GM19438 (cell line): ENCODE data around the gene PSRC1.
"Not testable (repeated sequence)": the region's sequence is repeated elsewhere in the genome, so short reads cannot be mapped to it uniquely, and the experiment has no call there.

Experiments
- ATAC-seq: cut with Tn5 transposase; IDR thresholded peaks from one replicate; pipeline ENCODE4 v1.9.1; 2021; ENCODE audit warnings: low read depth; ENCODE audit not compliant: unreplicated experiment

Gene PSRC1

GRCh38 chr1:109282952-109283747 is at the start of gene PSRC1:
PSRC1 (minus strand) TSS chr1:109283145.
- ATAC-seq: peak; percentile 94

GRCh38 chr1:109331113-109331512 is 48.2 kb upstream of the PSRC1 start:
- ATAC-seq: no peak

GRCh38 chr1:109327285-109327684 is 44.3 kb upstream of the PSRC1 start:
- ATAC-seq: no peak

GRCh38 chr1:109322974-109323373 is 40.0 kb upstream of the PSRC1 start:
- ATAC-seq: no peak

- ATAC-seq: no peak
Measured at GRCh38 chr1:109319114-109319513, 36.2 kb upstream of the PSRC1 start.

GRCh38 chr1:109316506-109316905 is 33.6 kb upstream of the PSRC1 start:
- ATAC-seq: no peak

- ATAC-seq: no peak
Measured at GRCh38 chr1:109315288-109315687, 32.3 kb upstream of the PSRC1 start.

- ATAC-seq: no peak
Measured at GRCh38 chr1:109314795-109315194, 31.9 kb upstream of the PSRC1 start.

- no peak for ATAC-seq
Measured at GRCh38 chr1:109312978-109313775, 30.2 kb upstream of the PSRC1 start.

GRCh38 chr1:109312246-109312645 is 29.3 kb upstream of the PSRC1 start:
- ATAC-seq: no peak

GRCh38 chr1:109309347-109309746 is 26.4 kb upstream of the PSRC1 start:
- ATAC-seq: no peak

GRCh38 chr1:109307274-109308021 is 24.5 kb upstream of the PSRC1 start:
- no peak for ATAC-seq

- ATAC-seq: no peak
Measured at GRCh38 chr1:109306832-109307273, 23.9 kb upstream of the PSRC1 start, which contains the start of gene MYBPHL. MYBPHL (minus strand) TSS chr1:109307011; CDS start chr1:109306991, 20 bp downstream.

- not testable (repeated sequence) for ATAC-seq
Measured at GRCh38 chr1:109305991-109306390, 23.0 kb upstream of the PSRC1 start.

GRCh38 chr1:109304226-109304920 is 21.4 kb upstream of the PSRC1 start:
- ATAC-seq: no peak

GRCh38 chr1:109301874-109302273 is 18.9 kb upstream of the PSRC1 start:
- ATAC-seq: no peak

- no peak for ATAC-seq
Measured at GRCh38 chr1:109300650-109301151, 17.8 kb upstream of the PSRC1 start.

- no peak for ATAC-seq
Measured at GRCh38 chr1:109299558-109300343, 16.8 kb upstream of the PSRC1 start.
